DND-41 (cell line): Measurements from ENCODE around the gene DDX3X.

Experiments
- ATAC-seq: fragments of 200-7000 bp; cut with Tn5 transposase; 3 replicates; pipeline ENCODE4 v1.9.1; 2021; ENCODE audit warnings: low read depth; ENCODE audit not compliant: insufficient read depth
- DNase-seq: peaks from one replicate; pipeline ENCODE4 v3.0.0-alpha.2; 2020
- H2AFZ ChIP-seq: 2 replicates; pipeline ENCODE4 v1.6.0; 2012; ENCODE audit warnings: low read depth, low read length
- H3K27ac ChIP-seq: 2 replicates; pipeline ENCODE4 v1.5.1; 2012; ENCODE audit warnings: low read length, inconsistent platforms
- H3K27me3 ChIP-seq: fragments of 200-600 bp; sonication (generic); 2 replicates; pipeline ENCODE4 v1.6.0; 2012; ENCODE audit warnings: low read length, mild to moderate bottlenecking, inconsistent platforms; ENCODE audit not compliant: insufficient read depth, poor library complexity
- H3K36me3 ChIP-seq: 2 replicates; pipeline ENCODE4 v1.5.1; 2012; ENCODE audit warnings: low read length, inconsistent platforms; ENCODE audit not compliant: insufficient read depth
- H3K4me1 ChIP-seq: 2 replicates; pipeline ENCODE4 v1.5.1; 2012; ENCODE audit warnings: mild to moderate bottlenecking, low read length; ENCODE audit not compliant: insufficient read depth
- H3K4me2 ChIP-seq: 2 replicates; pipeline ENCODE4 v1.6.0; 2012; ENCODE audit warnings: mild to moderate bottlenecking, moderate library complexity, low read length, inconsistent platforms; ENCODE audit not compliant: insufficient read depth
- H3K4me3 ChIP-seq, 2 experiments: fragments of 200-600 bp in 1 of 2; shearing (Covaris generic) in 1 of 2; 2 replicates each; pipeline ENCODE4 v1.5.1; 2012 to 2016; ENCODE audit warnings: inconsistent platforms in 2 of 2, low read length in 2 of 2, mild to moderate bottlenecking in 2 of 2, low read depth in 1 of 2, moderate library complexity in 1 of 2
- H3K79me2 ChIP-seq: 2 replicates; pipeline ENCODE4 v1.6.0; 2012; ENCODE audit warnings: low read length, inconsistent platforms; ENCODE audit not compliant: insufficient read depth
- H3K9ac ChIP-seq: 2 replicates; pipeline ENCODE4 v1.6.0; 2012; ENCODE audit warnings: low read depth, mild to moderate bottlenecking, inconsistent platforms, low read length, moderate library complexity
- H3K9me3 ChIP-seq: 2 replicates; pipeline ENCODE4 v1.5.1; 2012; ENCODE audit warnings: low read length, moderate library complexity, mild to moderate bottlenecking, inconsistent platforms; ENCODE audit not compliant: insufficient read depth, severe bottlenecking
- H4K20me1 ChIP-seq: 2 replicates; pipeline ENCODE4 v1.6.0; 2012; ENCODE audit warnings: low read length; ENCODE audit not compliant: insufficient read depth
- EZH2 ChIP-seq: IDR thresholded peaks from 3 replicates; pipeline ENCODE4 v1.6.1; 2012; ENCODE audit warnings: borderline replicate concordance, low read depth, mild to moderate bottlenecking, moderate library complexity, low read length, inconsistent platforms; ENCODE audit not compliant: severe bottlenecking
- TF ChIP-seq, protein P1 (sequence below): IDR thresholded peaks from 2 replicates; pipeline ENCODE4 v1.5.1; 2012; ENCODE audit warnings: borderline replicate concordance, low read length, moderate library complexity, mild to moderate bottlenecking; ENCODE audit not compliant: poor library complexity, severe bottlenecking; ENCODE audit errors: extremely low read depth

DDX3X gene

DNA sequence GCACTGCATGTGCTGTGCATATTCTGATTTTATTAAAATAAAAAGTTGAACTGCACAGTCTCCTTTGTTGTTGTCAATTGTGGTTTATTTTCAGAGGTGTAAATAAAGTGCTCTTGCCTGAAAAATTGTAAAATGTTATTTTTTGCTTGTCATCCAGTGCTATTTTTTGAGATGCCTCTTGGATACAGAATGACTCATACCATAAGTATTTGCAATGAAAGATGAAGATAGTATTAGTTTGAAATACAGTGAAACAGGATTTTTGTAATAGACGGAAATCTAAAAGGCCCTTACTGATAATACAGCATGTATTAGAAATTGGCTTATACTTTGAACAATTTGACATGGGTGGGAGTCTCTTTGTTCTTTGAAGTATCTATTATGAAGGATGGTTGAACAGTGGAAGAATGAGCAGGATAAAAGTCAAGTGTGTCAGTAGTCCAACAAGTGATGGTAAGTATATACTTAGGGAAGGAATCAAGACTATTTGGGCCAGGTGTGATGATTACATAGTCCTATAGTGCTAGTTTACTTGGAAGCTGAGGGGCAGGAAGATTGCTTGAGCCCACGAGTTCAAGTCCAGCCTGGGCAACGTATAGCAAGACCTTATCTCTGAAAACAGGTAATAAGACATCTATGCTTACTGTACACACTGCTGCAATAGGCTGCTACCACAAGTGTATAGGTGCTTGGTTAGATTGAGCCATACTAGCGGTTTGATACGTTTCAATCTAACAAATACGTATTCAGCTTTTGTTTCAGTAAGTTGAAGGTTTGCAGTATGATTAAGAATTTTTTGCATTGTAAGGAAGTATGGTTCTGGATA is 16.4 kb downstream of the DDX3X start:
- ATAC-seq, result peak; percentile 32; the same call in 2 of the 3 replicates
- TF ChIP-seq, protein P1, sequence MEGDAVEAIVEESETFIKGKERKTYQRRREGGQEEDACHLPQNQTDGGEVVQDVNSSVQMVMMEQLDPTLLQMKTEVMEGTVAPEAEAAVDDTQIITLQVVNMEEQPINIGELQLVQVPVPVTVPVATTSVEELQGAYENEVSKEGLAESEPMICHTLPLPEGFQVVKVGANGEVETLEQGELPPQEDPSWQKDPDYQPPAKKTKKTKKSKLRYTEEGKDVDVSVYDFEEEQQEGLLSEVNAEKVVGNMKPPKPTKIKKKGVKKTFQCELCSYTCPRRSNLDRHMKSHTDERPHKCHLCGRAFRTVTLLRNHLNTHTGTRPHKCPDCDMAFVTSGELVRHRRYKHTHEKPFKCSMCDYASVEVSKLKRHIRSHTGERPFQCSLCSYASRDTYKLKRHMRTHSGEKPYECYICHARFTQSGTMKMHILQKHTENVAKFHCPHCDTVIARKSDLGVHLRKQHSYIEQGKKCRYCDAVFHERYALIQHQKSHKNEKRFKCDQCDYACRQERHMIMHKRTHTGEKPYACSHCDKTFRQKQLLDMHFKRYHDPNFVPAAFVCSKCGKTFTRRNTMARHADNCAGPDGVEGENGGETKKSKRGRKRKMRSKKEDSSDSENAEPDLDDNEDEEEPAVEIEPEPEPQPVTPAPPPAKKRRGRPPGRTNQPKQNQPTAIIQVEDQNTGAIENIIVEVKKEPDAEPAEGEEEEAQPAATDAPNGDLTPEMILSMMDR, result no peak
- Histone ChIP-seq H3K79me2 (peaks cover 6% of the 10 kb centered on the region; the same call in 1 of the 2 replicates), H3K27ac (no peak overlapping the region), H3K4me1 (no peaks in the 10 kb centered on the region), H2AFZ (no peak overlapping the region), H3K9ac (no peak overlapping the region), H3K27me3 (no peaks in the 10 kb centered on the region), H4K20me1 (peaks cover 24% of the 10 kb centered on the region; the same call in 1 of the 2 replicates), H3K9me3 (no peaks in the 10 kb centered on the region), H3K4me2 (no peak overlapping the region), H3K4me3 (no peak overlapping the region), H3K36me3 (peaks cover 47% of the 10 kb centered on the region)
- DNase-seq, result no peak

DNA sequence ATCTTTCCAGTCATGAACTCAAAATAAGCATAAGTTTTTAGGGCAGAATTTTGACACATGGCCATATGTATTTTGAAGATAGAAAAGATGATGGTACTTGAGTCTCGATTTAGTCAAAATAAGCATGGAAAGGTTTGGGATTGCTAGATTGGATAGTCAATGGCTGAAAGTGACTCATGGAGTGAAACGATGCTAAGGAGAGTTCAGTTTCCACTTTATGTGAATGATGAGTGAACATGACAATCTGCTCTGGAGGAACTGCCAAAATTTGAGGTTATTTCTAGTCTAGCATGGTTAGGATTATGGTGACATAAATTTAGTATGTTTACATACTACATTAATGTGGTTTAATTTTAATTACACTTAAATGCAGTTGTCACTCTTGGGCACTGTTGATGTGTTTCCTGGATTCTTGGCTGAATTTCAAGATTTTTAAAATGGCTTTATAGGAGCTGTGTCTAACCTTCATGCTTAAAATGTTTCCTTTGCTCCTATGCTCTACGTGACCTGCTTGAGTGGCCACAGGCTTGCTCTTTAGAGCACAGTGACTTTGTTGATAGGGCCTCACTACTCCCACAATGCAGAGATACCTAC is 17.1 kb downstream of the DDX3X start:
- Histone ChIP-seq H2AFZ (no peak overlapping the region), H3K27me3 (no peaks in the 10 kb centered on the region), H3K4me1 (no peaks in the 10 kb centered on the region), H4K20me1 (peaks cover 18% of the 10 kb centered on the region; the same call in 1 of the 2 replicates), H3K79me2 (peaks cover 5% of the 10 kb centered on the region; the same call in 1 of the 2 replicates), H3K9me3 (no peaks in the 10 kb centered on the region), H3K36me3 (peaks cover 40% of the 10 kb centered on the region), H3K27ac (no peak overlapping the region), H3K4me3 (no peak overlapping the region), H3K9ac (no peak overlapping the region), H3K4me2 (no peak overlapping the region)
- ATAC-seq, result peak; percentile 37; the same call in 2 of the 3 replicates
- DNase-seq, result no peak
- TF ChIP-seq, protein P1, result no peak
- no peak for TF ChIP-seq EZH2

DNA sequence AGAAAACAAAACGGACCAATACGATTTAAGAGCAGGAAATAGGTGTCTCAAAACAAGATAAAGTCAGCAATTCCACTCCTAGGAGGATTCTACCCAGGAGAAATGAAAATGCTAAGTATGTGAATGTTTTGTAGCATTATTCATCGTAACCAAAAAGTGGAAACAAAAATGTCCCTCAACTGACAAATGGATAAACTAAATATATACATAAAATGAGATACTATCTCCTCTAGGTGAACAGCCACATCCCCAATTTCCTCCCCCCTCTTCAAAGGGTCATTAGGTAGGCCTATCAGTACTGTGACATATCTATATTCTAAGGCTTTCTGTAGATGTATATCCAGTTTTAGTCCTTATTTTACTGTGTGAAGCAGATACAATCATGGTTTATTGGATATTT is 18.0 kb downstream of the DDX3X start:
- Histone ChIP-seq H4K20me1 (peaks cover 11% of the 10 kb centered on the region; the same call in 1 of the 2 replicates), H3K27me3 (no peaks in the 10 kb centered on the region), H3K79me2 (no peaks in the 10 kb centered on the region), H2AFZ (no peak overlapping the region), H3K9me3 (no peaks in the 10 kb centered on the region), H3K4me1 (no peaks in the 10 kb centered on the region), H3K36me3 (peaks cover 31% of the 10 kb centered on the region), H3K4me2 (no peak overlapping the region), H3K27ac (no peak overlapping the region), H3K4me3 (no peak overlapping the region), H3K9ac (no peak overlapping the region)
- ATAC-seq (peak; percentile 18; the same call in 1 of the 3 replicates), DNase-seq (no peak)
- TF ChIP-seq, protein P1, result no peak
- no peak for TF ChIP-seq EZH2
